Esophagus muscularis mucosa (tissue), 4 donors: ENCODE data around the gene DOCK2. TPM values are rescaled to one million over a fixed set of nuclear protein-coding genes. Genes with fewer than 3 reads are reported as not detected.

Experiments used
- DNase-seq: peaks from one replicate; pipeline ENCODE4 v3.0.0-alpha.2; 2017; ENCODE audit errors: extremely low spot score
- H3K27ac ChIP-seq, 4 donors: fragments of 200-600 bp; sonication (generic); replicated peaks in 1 of 4; 1 replicate in 3 of 4; 2 replicates in 1 of 4; pipeline ENCODE4 v1.5.1; 2016 to 2019; ENCODE audit warnings: mild to moderate bottlenecking in 1 of 4
- H3K27me3 ChIP-seq, 4 donors: fragments of 200-600 bp; sonication (generic); one replicate each; pipeline versions ENCODE4 v1.5.1 to v1.6.0; 2016 to 2019
- H3K36me3 ChIP-seq, 4 donors: fragments of 200-600 bp; sonication (generic); one replicate each; pipeline ENCODE4 v1.5.1; 2016 to 2019
- H3K4me1 ChIP-seq, 4 donors: fragments of 200-600 bp; sonication (generic); one replicate each; pipeline ENCODE4 v1.5.1; 2016 to 2019
- H3K4me3 ChIP-seq, 4 donors: fragments of 200-600 bp; sonication (generic); 1 replicate in 2 of 4; 2 replicates in 2 of 4; pipeline ENCODE4 v1.5.1; 2016 to 2019; ENCODE audit warnings: mild to moderate bottlenecking in 4 of 4, moderate library complexity in 1 of 4
- H3K9me3 ChIP-seq, 4 donors: fragments of 200-600 bp; sonication (generic); 1 replicate in 3 of 4; 2 replicates in 1 of 4; pipeline ENCODE4 v1.5.1; 2016 to 2019
- CTCF ChIP-seq, 3 experiments: fragments of 200-600 bp in 2 of 3; fragments of 450-650 bp in 1 of 3; sonication (generic) in 2 of 3; IDR thresholded peaks; one replicate each; pipeline ENCODE4 v1.5.1; 2017 to 2019; ENCODE audit warnings: antibody characterized with exemption in 3 of 3, mild to moderate bottlenecking in 2 of 3, moderate library complexity in 1 of 3
- EP300 ChIP-seq: sonication (generic); formaldehyde crosslinking; IDR thresholded peaks from one replicate; pipeline ENCODE4 v1.6.1; 2017; ENCODE audit warnings: antibody characterized with exemption
- POLR2A ChIP-seq: fragments of 450-650 bp; IDR thresholded peaks from one replicate; pipeline ENCODE4 v1.6.1; 2017; ENCODE audit warnings: antibody characterized with exemption, moderate library complexity, mild to moderate bottlenecking, low read depth
- POLR2AphosphoS5 ChIP-seq, 2 donors: sonication (generic); formaldehyde crosslinking; IDR thresholded peaks; one replicate each; pipeline ENCODE4 v1.6.1; 2017; ENCODE audit warnings: antibody characterized with exemption in 2 of 2
- WGBS: methylation state at CpG from one replicate; pipeline ENCODE4 v1.1.5; 2018; 5-methylcytosine and 5-hydroxymethylcytosine counted together
- intact Hi-C: fragments of 100-400 bp; cut with DNase I; formaldehyde crosslinking; loops from one replicate; pipeline ENCODE4 v1.15.1; 2023
- total RNA-seq, 4 donors: library from RNA; depleted of rRNA; stranded (reverse); fragments of >200 nt; gene quantifications; one replicate each; pipeline versions ENCODE4 v1.1.0 to v1.2.1, GENCODE V29; 2016

Gene DOCK2
- total RNA-seq, 4 donors from 2014 or later: 9.2 to 18.3 (median 13.7) TPM

GRCh38 chr5:169958278-169958677 lies 321.2 kb downstream of the DOCK2 start:
- Histone ChIP-seq H3K36me3 (no peaks in the 10 kb centered on the region), H3K4me1 (no peaks in the 10 kb centered on the region), H3K27me3 (peaks cover 0 to 12% (median 0%) of the 10 kb centered on the region in 4 donors), H3K9me3 (no peaks in the 10 kb centered on the region), H3K4me3 (no peak overlapping the region), H3K27ac (no peak overlapping the region)
- intact Hi-C loops: no loop called here
- 70% methylated on average over 3 of the region's 3 CpGs for WGBS
- no peak for DNase-seq
- TF ChIP-seq EP300 (no peak), POLR2AphosphoS5 (IDR thresholded peaks at IDR 0.05) (no peak), CTCF (IDR thresholded peaks at IDR 0.05) (no peak)

- no peak for DNase-seq
- no peak for TF ChIP-seq POLR2A
- TF ChIP-seq CTCF (IDR thresholded peaks at IDR 0.05): no peak
- TF ChIP-seq POLR2AphosphoS5 (IDR thresholded peaks at IDR 0.05): no peak
- no peak for TF ChIP-seq EP300
- H3K4me1 ChIP-seq: no peaks in the 10 kb centered on the region
- intact Hi-C loops: no loop called here
- H3K27me3 ChIP-seq: no peaks in the 10 kb centered on the region
- no peaks in the 10 kb centered on the region for H3K36me3 ChIP-seq
- WGBS: 94% methylated on average over 2 of the region's 2 CpGs
- H3K27ac ChIP-seq: no peak overlapping the region
- no peaks in the 10 kb centered on the region for H3K9me3 ChIP-seq
- H3K4me3 ChIP-seq: no peak overlapping the region
These were observed 323.6 kb downstream of the DOCK2 start for GRCh38 chr5:169960659-169961058.

- WGBS: 87% methylated on average over 5 of the region's 5 CpGs
- H3K27me3 ChIP-seq: peaks cover 0 to 4% (median 0%) of the 10 kb centered on the region in 4 donors
- no peaks in the 10 kb centered on the region for H3K9me3 ChIP-seq
- TF ChIP-seq EP300 (no peak), POLR2AphosphoS5 (IDR thresholded peaks at IDR 0.05) (no peak), CTCF (IDR thresholded peaks at IDR 0.05) (no peak), POLR2A (no peak)
- no peak overlapping the region for H3K4me3 ChIP-seq
- DNase-seq: no peak
- H3K4me1 ChIP-seq: no peaks in the 10 kb centered on the region
- no peaks in the 10 kb centered on the region for H3K36me3 ChIP-seq
- H3K27ac ChIP-seq: no peak overlapping the region
- intact Hi-C loops: no loop called here
These were observed 327.2 kb downstream of the DOCK2 start for GRCh38 chr5:169964246-169964645.

DNA sequence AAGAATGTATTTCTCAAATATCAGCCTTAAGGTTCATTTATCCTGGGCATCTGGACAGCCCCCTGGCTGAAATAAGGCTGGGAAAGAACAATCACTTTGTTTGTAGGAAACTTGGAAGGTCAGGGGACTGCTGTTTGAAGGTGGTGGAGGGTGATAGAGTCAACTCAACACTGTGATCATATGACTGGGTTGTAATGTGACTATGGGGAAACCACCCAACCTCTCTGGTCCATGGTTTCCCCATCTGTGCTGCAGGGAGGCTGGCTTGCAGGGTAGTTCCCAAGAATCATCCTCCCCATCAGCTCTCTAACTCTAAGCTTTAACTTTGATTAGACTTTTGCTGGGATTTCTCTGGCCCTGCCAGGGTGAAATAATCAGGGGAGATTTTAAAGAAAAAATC lies 333.3 kb downstream of the DOCK2 start:
- Histone ChIP-seq H3K9me3 (no peaks in the 10 kb centered on the region), H3K36me3 (no peaks in the 10 kb centered on the region), H3K4me1 (peaks cover 0 to 13% (median 7%) of the 10 kb centered on the region in 4 donors), H3K4me3 (no peak overlapping the region), H3K27me3 (peaks cover 0 to 14% (median 0%) of the 10 kb centered on the region in 4 donors), H3K27ac (no peak overlapping the region)
- intact Hi-C loops: no loop called here
- no peak for TF ChIP-seq CTCF (IDR thresholded peaks at IDR 0.05)
- TF ChIP-seq POLR2A: no peak
- TF ChIP-seq EP300: no peak
- TF ChIP-seq POLR2AphosphoS5 (IDR thresholded peaks at IDR 0.05): no peak
- DNase-seq: no peak
